H1 (cell line): ENCODE measurements around the gene STX4. TPM values are rescaled to one million over a fixed set of nuclear protein-coding genes. Genes with fewer than 3 reads are reported as not detected.

Experiments used
- polyA plus RNA-seq, 7 experiments: library from polyadenylated mRNA; depleted of rRNA in 3 of 7; stranded (reverse) in 5 of 7; unstranded in 2 of 7; fragments of >200 nt in 5 of 7; fragments of 200-250 nt in 2 of 7; gene quantifications; 1 replicate in 5 of 7; 2 replicates in 1 of 7; 4 replicates in 1 of 7; pipeline versions ENCODE4 v1.2.1 to v1.2.3, GENCODE V29; 2011 to 2013; ENCODE audit warnings: missing spikeins in 2 of 7, mixed read lengths in 2 of 7
- total RNA-seq: library from RNA; stranded (reverse); fragmentation: NEBNext Ultra II Directional; extraction: Animal tissue kit (Norgen Biotek cat#: 25700); gene quantifications from 2 replicates; pipeline ENCODE4 v1.2.1, GENCODE V29; 2021
- TF ChIP-seq, protein P1 (sequence below): fragments of 300-600 bp; sonication (generic); IDR thresholded peaks from 2 replicates; pipeline ENCODE4 v1.7.1; 2012; ENCODE audit warnings: low read length, moderate library complexity, mild to moderate bottlenecking, inconsistent platforms; ENCODE audit not compliant: insufficient replicate concordance

Gene STX4
- total and polyA plus RNA-seq, 2 of the 8 experiments (the other 6 are each of a cell fraction or from before 2014, with no cell fraction given) = 25.8 to 32.3 TPM

DNA sequence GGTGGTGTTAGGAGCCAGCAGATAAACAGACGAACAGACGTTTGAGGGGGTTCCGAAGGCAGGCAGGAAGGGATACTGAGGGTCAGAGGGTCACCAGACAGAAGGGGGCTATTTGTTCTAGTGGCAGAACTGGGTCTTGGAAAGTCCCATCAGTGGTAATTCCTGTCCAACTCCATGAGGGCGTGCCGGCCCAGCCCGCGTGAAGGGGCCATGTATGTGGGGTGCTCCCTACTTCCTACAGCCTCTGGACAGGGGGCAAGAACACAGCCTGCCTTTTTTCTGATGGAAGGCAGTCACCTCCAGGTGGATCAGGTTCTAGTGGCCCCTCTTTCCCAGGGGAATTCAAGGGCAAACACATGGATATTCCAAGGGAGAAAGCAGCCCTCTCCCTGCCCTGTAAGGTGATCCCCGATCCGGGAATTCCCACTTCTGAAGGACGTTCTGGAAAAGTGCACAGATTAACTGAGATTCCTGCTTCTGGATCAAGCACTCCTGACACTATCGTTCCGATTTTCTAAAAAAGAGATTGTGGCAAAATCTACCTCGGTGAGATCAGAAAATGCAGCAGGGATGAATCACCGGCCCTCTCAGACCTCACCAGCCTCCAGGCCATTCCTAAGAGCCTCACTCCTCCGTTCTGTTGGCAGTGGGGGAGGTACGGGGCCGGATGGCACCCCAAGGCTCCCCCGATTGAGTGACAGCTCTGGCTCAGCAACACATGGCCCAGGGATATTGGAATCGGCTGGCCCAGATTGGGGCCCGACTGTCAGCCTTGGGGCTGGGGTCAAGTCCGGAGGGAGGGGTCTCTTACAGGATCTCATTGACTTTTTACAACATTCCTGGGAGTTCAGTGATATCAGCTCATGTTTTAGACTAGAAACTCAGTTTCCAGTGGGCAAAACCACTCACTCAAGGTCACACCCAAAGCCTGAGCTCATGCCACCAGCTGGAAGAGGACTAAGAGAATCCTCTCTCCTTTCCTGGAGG lies 35.3 kb upstream of the STX4 start (continued):
- TF ChIP-seq, protein P1, sequence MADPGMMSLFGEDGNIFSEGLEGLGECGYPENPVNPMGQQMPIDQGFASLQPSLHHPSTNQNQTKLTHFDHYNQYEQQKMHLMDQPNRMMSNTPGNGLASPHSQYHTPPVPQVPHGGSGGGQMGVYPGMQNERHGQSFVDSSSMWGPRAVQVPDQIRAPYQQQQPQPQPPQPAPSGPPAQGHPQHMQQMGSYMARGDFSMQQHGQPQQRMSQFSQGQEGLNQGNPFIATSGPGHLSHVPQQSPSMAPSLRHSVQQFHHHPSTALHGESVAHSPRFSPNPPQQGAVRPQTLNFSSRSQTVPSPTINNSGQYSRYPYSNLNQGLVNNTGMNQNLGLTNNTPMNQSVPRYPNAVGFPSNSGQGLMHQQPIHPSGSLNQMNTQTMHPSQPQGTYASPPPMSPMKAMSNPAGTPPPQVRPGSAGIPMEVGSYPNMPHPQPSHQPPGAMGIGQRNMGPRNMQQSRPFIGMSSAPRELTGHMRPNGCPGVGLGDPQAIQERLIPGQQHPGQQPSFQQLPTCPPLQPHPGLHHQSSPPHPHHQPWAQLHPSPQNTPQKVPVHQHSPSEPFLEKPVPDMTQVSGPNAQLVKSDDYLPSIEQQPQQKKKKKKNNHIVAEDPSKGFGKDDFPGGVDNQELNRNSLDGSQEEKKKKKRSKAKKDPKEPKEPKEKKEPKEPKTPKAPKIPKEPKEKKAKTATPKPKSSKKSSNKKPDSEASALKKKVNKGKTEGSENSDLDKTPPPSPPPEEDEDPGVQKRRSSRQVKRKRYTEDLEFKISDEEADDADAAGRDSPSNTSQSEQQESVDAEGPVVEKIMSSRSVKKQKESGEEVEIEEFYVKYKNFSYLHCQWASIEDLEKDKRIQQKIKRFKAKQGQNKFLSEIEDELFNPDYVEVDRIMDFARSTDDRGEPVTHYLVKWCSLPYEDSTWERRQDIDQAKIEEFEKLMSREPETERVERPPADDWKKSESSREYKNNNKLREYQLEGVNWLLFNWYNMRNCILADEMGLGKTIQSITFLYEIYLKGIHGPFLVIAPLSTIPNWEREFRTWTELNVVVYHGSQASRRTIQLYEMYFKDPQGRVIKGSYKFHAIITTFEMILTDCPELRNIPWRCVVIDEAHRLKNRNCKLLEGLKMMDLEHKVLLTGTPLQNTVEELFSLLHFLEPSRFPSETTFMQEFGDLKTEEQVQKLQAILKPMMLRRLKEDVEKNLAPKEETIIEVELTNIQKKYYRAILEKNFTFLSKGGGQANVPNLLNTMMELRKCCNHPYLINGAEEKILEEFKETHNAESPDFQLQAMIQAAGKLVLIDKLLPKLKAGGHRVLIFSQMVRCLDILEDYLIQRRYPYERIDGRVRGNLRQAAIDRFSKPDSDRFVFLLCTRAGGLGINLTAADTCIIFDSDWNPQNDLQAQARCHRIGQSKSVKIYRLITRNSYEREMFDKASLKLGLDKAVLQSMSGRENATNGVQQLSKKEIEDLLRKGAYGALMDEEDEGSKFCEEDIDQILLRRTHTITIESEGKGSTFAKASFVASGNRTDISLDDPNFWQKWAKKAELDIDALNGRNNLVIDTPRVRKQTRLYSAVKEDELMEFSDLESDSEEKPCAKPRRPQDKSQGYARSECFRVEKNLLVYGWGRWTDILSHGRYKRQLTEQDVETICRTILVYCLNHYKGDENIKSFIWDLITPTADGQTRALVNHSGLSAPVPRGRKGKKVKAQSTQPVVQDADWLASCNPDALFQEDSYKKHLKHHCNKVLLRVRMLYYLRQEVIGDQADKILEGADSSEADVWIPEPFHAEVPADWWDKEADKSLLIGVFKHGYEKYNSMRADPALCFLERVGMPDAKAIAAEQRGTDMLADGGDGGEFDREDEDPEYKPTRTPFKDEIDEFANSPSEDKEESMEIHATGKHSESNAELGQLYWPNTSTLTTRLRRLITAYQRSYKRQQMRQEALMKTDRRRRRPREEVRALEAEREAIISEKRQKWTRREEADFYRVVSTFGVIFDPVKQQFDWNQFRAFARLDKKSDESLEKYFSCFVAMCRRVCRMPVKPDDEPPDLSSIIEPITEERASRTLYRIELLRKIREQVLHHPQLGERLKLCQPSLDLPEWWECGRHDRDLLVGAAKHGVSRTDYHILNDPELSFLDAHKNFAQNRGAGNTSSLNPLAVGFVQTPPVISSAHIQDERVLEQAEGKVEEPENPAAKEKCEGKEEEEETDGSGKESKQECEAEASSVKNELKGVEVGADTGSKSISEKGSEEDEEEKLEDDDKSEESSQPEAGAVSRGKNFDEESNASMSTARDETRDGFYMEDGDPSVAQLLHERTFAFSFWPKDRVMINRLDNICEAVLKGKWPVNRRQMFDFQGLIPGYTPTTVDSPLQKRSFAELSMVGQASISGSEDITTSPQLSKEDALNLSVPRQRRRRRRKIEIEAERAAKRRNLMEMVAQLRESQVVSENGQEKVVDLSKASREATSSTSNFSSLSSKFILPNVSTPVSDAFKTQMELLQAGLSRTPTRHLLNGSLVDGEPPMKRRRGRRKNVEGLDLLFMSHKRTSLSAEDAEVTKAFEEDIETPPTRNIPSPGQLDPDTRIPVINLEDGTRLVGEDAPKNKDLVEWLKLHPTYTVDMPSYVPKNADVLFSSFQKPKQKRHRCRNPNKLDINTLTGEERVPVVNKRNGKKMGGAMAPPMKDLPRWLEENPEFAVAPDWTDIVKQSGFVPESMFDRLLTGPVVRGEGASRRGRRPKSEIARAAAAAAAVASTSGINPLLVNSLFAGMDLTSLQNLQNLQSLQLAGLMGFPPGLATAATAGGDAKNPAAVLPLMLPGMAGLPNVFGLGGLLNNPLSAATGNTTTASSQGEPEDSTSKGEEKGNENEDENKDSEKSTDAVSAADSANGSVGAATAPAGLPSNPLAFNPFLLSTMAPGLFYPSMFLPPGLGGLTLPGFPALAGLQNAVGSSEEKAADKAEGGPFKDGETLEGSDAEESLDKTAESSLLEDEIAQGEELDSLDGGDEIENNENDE = no peak
- TF ChIP-seq, all 59 proteins: peak for 1
